VCaP (cell line): ENCODE data around the gene SLX9.

Experiments
- H3K27ac ChIP-seq: fragments of 450-650 bp; 2 replicates; pipeline ENCODE4 v1.5.1; 2017
- TF ChIP-seq, protein P1 (sequence below): fragments of 450-650 bp; conservative IDR thresholded peaks from 2 replicates; pipeline ENCODE4 v1.5.1; 2017; ENCODE audit warnings: mild to moderate bottlenecking, moderate library complexity

The SLX9 gene

DNA sequence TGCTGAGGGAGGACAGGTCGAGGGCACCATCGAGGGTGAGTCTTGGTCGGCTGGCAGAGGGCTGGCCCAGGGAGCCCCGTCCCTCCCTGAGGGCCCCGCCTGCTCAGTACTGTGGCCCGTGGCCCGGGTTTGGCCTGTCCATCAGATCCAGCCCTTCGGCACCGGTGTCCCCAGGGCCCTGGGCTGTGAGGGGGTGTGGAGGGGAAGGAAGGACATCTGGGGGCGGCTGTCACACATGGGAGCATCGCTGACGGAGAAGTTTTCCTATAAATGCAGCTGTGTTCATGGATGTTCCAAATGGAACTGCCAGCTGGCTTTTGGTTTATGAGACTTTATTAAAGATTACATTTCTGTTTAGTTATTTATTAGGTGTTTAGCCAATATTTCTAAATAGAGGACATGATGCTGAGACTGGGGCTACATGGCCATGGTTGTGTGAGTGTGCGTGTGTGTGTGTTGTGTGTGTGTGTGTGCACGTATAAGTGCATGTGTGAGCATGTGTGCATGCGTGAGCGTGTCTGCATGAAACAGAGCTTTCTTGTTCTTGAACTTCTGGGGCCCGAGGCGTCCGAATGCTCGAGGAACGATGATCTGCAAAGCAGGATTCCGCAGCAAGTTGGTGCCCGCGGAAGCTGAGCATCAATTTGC, 54.3 kb downstream of the SLX9 start:
- TF ChIP-seq, protein P1, sequence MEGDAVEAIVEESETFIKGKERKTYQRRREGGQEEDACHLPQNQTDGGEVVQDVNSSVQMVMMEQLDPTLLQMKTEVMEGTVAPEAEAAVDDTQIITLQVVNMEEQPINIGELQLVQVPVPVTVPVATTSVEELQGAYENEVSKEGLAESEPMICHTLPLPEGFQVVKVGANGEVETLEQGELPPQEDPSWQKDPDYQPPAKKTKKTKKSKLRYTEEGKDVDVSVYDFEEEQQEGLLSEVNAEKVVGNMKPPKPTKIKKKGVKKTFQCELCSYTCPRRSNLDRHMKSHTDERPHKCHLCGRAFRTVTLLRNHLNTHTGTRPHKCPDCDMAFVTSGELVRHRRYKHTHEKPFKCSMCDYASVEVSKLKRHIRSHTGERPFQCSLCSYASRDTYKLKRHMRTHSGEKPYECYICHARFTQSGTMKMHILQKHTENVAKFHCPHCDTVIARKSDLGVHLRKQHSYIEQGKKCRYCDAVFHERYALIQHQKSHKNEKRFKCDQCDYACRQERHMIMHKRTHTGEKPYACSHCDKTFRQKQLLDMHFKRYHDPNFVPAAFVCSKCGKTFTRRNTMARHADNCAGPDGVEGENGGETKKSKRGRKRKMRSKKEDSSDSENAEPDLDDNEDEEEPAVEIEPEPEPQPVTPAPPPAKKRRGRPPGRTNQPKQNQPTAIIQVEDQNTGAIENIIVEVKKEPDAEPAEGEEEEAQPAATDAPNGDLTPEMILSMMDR, result no peak
- no peak overlapping the region for H3K27ac ChIP-seq

DNA sequence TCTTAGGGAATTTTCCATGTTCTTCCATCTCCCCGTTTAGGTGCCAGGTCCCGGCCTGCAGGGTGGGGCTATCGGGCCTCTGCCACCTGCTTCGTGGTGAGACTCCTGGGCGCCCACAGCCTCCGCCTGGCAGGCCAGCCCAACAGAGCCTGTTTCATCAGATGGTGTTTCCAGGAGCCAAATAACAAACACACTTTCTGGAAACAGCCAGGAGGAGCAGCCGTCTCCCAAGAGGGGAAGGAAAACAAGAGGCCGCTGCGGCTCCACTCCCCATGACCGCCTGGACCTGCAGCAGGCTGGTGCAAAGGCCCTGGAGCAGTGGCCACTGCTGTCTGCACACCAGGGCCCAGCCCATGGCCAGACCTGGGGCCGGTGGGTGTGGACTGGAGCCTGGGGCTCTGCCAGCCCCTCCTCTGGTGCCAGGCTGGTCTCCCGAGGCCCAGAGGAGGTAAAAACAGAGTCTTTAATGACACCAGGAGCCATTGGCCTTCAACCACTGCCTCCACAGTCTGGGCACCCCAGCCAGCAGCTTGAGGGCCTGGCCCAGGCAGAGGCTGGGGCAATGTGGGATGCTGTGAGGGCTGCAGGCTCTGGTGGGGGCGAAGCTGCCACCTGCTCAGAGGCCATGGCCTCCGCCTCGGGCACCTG, 55.0 kb downstream of the SLX9 start:
- no peak overlapping the region for H3K27ac ChIP-seq

DNA sequence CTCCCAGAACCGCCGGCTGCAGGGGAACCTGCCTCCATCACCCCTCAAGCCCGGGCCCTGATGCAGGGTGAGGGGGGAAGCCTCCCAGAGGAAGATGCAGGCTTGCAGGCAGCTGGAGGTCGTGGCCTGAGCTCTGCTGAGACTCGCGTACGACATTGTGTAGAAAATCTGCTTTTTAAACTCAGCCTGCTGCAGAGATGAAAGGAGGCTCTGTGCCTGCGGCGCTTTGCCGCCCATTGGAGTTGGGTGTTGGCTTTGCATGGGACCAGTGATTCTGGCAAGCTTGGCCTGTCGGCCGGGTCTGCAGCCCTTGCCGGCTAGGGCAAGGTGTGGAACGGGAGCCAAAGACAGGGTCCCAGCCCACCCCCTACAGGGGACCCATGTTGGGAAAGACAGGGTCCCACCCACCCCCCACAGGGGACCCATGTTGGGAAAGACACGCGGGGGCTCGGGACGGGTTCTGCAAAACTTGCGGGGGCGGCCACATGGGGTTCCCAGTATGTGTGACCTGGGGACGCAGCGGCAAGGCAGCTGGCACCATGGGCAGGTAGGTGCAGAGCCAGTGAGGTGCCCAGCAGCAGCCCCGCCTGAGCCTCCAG, 55.6 kb downstream of the SLX9 start:
- H3K27ac ChIP-seq, result no peak overlapping the region
- TF ChIP-seq, protein P1, result no peak

More for the DNA sequence above, 55.0 kb downstream of the SLX9 start:
- TF ChIP-seq, protein P1, result no peak

DNA sequence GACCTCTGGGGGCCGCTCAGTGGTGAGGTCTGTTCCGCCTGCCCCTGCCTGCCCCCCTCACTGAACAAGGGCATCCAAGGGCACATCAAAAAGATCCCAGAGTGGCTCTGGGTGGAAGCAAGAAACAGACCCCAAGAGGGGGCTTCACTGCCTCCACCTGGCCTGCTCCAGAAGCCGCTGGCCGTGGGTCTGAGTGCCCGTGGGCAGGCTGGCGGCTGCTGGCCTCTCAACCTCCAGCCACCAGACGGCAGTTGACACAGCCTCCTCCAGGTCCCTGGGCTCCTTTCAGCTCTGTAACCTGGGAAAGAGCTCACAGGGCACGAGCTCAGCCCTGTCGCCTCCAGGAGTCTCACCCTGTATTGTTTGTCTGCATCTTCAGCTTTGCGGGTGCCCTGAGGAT, 56.3 kb downstream of the SLX9 start:
- TF ChIP-seq, protein P1, result no peak

DNA sequence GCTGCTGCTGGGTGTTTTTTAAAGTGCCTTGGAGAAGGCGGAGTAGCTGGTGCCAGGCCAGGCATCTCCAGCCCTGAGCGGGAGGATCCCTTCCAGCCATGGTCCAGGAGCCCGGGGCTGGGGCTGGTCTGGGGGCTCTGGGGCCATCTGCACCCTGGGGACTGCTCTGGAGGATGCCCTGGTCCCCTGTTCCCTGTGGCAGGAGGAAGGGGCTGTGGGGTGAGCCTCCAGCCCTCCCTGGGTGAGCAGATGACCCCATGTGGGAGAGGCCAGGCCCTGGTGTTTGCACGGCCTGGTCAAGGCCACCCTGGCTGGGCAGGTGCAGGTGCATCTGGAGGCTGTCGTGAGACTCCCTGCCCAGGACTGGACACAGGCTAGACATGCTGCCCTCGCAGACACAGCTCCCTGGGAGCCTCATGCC, 56.7 kb downstream of the SLX9 start:
- H3K27ac ChIP-seq, result no peak overlapping the region
- TF ChIP-seq, protein P1, result no peak

More for the DNA sequence above, 56.3 kb downstream of the SLX9 start:
- no peak overlapping the region for H3K27ac ChIP-seq

DNA sequence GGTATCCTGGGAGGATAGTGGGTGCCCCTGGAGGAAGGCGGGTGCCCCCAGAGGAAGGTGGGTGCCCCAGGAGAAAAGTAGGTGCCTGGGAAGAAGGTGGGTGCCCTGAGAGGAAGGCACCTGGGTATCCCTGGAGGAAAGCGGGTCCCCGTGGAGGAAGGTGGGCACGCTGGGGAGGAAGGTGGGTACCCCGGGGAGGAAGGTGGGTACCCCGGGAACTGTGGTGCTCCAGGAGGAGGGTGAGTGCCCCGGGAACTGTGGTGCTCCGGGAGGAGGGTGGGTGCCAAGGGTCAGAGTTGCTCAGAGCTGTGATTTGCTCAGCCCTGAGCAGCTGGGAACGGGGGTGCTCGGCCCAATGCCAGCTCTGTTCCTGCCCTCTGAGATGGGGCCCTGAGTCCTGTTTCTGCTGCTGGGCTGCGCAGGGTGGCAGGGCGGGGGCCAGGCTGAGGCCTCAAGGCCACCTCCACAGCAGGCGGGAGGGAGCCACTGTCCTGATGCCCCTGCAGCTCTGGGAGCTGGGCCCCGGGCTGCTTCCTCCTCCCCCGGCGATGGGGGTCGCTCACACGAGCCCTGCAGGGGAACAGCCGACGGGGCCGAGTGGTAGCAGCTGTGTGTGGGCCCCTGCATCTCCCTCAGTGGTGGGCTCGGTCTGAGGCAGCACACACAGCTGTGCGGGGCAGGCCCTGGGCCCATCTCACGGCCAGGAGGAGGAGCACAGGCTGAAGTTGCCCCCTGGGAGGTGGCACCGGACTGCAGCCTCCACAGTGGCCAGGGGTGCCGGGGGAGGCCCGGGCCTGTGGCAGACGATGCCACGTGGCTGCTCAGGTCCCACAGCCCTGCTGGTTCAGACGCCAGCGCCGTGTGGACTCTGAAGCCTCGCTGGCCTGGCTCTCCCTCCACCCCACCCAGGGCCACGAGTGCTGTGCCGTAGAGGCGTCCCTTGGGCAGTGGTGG, 57.4 kb downstream of the SLX9 start:
- TF ChIP-seq, protein P1, result no peak
- no peak overlapping the region for H3K27ac ChIP-seq
